ENCODE measurements around the gene KARS1. TPM values are rescaled to one million over a fixed set of nuclear protein-coding genes. Genes with fewer than 3 reads are reported as not detected.

The KARS1 gene
- total RNA-seq, 2 experiments from 2014 or later, result 321 to 325 TPM

DNA sequence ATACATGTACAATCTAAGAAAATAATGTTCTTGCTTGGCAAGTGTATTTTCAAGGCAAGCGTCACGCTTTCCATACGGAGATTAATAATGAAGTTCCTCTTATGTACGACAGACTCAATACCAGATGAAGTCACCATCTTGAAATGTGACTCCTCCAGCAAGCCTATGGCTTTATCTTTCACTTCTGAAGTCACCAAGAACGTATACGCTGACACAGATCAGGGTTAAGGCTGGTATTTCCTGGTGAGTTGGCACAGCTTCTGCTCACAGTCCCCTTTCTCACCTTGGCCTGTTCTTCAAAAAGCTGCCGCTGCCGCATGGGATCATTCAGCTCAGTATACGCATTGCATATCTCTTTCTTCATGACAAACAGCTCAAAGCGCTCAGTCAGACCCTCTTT lies 18.3 kb downstream of the KARS1 start:
- ChIA-PET CTCF (interaction anchor here (1.6 kb wide), 1 partner anchor 111 kb away, joined by 5 read pairs; no protein-coding TSS in a partner anchor), POLR2A (no interaction called here)

DNA sequence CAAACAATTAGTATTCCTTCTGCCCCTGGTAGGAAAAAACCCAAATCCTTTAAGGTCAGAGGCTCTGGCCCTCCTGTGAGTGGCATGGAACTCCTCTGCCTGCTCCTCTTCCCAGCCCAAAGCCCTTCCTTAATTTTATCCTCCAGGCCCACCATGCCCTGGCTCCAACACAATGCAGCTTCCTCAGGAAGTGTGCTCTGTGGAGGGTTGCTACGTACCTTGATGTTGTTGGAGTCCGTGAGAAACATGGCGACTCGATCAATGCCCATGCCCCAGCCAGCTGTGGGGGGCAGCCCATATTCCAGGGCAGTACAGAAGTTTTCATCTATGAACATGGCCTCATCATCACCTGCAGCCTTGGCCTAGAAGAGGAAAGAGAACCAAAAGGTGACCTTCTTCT lies 19.1 kb downstream of the KARS1 start:
- ChIA-PET CTCF (no interaction called here), POLR2A (no interaction called here)

DNA sequence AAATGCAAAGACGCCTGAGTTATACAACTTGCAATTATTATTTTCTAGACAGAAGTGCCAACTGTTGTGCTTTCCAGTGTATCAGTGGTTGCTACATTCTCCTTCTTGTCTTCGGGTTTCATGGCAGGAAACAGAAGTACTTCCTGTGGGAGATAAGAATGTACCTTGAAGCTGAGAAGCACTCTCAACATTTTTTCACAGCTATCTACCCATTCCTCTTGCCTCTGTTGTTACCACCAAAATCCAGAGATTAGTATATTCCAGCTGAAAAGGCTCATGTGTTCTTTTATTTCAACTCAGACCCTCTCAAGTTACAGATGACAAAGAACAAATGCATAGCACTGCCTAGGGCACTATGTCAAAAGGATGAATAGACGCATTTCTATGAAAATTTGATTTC lies 19.6 kb downstream of the KARS1 start:
- POLR2A ChIA-PET, result no interaction called here
- CTCF ChIA-PET, result no interaction called here

DNA sequence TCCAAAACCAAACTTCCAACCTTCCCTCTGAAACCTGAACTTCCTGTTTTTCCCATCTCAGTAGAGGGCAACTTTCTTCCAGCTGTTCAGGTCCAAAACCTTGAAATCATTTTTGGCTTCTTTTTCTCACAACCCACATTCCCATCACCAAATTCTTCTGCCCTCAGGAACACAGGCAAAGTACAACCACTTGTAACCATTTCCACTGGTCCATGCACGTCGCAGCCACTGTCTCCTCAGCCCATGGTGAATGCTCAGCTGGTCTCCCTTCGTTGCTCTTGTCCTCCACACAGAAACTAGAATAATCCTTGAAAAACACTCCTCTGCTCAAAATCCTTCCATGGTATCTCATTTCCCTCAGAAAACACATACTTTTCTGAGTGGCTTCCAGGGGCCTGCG lies 20.7 kb downstream of the KARS1 start:
- ChIA-PET CTCF (no interaction called here), POLR2A (no interaction called here)

DNA sequence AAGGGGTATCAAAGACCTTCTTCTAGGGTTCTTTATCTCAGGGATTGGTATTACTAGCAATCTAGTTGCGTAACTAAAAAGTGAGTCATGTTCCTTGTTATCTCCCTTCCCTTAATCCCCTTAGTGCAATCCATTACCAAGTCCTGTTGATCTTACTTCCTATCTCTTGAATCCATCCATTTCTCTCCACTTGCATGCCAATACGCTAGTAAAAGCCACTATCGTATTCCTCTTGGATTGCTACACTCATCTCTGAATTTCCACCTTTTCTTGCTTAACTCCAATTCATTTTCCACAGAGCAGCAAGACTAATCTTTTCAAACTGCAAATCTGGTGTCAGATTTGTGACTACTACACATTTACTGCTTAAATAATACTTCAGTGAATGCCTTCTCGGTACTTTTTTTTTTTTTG lies 22.5 kb downstream of the KARS1 start:
- CTCF ChIA-PET, result no interaction called here

DNA sequence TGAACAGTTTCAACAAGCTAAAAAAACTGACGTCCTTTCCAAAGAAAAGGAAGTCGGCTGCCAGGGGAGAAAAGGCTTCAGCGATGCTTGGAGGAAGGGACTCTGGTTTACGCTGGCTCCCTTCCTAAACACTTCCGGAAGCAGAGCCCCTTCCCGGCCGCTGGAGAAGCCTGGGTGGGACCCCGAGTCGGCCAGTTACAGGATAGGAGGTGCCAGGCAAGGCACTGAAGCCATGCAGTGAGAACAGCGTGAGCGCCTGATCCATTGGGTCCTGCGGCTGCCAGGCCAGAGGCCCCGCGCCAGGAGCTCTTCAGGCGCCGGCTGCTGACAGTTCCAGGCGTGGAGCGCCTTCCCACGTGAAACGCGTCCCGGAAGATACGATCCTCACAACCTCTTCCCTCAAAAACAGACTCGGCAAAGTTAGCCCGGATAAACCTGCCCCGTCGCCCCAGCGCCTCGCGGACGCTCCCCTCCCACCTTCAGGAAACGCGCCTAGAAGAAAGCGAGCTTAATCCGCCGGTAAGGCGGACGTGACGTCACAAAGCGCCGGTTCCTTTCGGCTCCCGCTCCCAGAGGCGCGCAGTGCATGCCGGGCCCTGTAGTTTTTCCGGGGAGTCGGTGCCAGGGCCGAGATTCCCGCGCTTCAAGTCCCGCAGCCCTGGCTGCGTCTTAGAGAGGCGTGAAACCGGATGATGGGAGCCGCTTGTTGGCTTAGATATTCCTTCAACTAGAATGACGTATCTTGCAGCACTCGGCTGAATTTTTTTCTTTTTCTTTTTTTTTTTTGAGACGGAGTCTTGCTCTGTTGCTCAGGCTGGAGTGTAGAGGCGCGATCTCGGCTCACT lies 24.5 kb downstream of the KARS1 start, which contains the start of gene ADAT1:
Gene ADAT1 (minus strand): TSS at position 521 of the 845 bp plus-strand sequence. CDS start 2,482 bp downstream, outside the sequence.
- POLR2A ChIA-PET, result interaction anchor here (0.6 to 4.6 kb wide), 11 partner anchors 22 to 190 kb away, joined by 3 to 80 read pairs (median 5); partner anchors contain the start of genes GABARAPL2, KARS1, TERF2IP and TMEM231
- CTCF ChIA-PET, result interaction anchor here (0.8 to 2.6 kb wide), 7 partner anchors 16 to 151 kb away, joined by 3 to 20 read pairs (median 4); partner anchors contain the start of genes KARS1 and TERF2IP

More for the DNA sequence above, 22.5 kb downstream of the KARS1 start:
- POLR2A ChIA-PET, result no interaction called here

DNA sequence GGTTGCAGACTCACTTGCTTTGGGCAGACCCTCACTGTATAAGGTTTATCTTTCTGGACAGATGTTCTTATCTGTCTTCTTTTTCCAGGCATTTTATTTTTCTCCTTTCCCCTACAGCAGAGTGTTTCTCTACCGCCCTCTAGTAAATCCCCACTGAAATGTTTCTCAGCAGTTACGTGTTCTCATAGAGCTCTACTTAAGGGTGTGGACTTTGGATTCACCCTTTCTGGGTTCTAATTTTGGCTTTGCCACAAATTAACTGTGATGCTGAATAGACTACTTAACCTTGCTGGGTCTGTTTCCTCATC lies 26.3 kb downstream of the KARS1 start:
- ChIA-PET POLR2A (interaction anchor here (1.0 to 4.6 kb wide), 4 partner anchors 27 to 1569 kb away, joined by 4 to 80 read pairs (median 6); partner anchors contain the start of genes KARS1, TERF2IP and TMEM170A), CTCF (interaction anchor here (1.0 to 2.6 kb wide), 3 partner anchors 27 to 510 kb away, joined by 3 to 20 read pairs (median 4); partner anchors contain the start of genes KARS1 and TERF2IP)

DNA sequence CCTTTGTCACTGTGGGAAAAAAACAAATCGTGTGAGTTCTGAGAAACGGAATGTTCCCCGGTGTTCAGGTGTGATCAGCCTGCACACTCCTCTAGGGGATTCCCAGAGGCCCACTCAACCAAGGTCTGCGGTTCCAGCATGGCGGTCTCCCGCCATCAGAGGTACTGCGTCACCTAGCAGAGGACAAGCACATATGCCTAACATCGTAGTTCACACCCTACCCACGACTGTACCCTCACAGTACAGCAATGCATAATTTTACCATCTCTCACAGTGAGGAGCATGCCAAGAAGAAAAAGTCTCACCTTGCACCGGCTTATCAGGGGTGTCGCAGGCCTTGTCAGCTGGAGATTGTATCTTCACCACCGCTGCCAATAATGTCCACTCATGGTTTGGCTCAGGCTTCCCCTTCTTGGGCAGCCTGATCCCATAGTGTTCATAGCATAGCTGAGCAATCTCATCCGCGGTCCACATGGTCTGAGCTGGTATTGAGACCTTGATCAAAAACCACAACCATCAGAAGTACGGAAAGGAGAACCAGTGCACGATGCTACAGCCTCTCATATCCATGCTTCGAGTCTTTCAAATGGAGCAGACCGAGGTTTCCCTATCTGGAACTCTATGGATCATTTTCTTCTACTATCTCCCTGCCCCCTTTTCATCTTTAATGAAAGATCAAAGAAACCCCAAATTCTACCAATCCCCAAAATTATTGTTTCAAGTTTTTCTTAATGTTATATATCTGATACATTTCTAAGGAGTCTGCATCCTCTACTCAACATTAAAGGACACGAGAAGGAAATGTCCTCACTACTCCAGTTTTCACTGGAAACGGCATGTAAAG lies 26.9 kb downstream of the KARS1 start:
- ChIA-PET POLR2A (interaction anchor here (0.6 to 4.6 kb wide), 4 partner anchors 28 to 187 kb away, joined by 3 to 80 read pairs (median 5); partner anchors contain the start of genes CFDP1, KARS1 and TERF2IP), CTCF (interaction anchor here (0.7 to 1.1 kb wide), 3 partner anchors 52 to 103 kb away, joined by 3 to 4 read pairs (median 3); no protein-coding TSS in a partner anchor)

DNA sequence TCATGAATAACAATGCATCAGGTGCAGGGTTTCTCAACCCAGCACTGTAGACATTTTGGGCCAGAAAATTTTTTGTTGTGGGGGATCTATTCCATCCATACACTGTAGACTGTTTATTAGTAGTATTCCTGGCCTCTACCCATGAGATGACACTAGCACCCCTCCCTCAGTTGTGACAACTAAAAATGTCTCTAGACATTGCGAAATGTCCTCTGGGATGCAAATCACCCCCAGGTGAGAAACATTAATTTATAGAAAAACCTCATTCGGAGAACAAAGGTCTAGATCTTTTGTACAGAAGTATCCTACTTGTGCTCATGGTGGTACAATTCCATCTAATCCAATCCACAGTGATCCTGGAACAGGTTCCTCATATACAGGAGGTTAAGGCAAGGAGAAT lies 28.7 kb downstream of the KARS1 start:
- ChIA-PET CTCF (no interaction called here), POLR2A (interaction anchor here (2.5 kb wide), 1 partner anchor 29 kb away, joined by 11 read pairs; the partner anchor contains the start of genes KARS1 and TERF2IP)

DNA sequence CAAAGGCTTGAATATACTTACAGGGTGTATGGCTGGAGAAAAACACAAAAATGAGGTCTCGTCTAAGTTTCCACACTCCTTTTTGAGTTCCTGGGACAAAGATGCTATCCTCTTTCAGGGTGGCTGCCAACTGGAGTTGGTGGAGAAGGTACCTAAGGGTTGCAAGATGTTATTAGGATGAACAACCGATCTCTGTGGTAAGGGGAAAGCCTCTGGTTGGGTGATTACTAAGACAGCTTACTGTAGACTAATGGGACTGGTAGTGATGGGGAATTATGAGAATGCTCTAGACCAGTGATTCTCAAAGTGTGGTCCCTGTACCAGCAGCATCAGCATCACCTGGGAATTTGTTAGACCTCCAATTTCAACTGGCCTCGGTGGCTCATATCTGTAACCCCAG lies 30.3 kb downstream of the KARS1 start:
- CTCF ChIA-PET, result interaction anchor here (1.0 kb wide), 1 partner anchor 31 kb away, joined by 6 read pairs; the partner anchor contains the start of gene TERF2IP
- POLR2A ChIA-PET, result interaction anchor here (2.5 kb wide), 1 partner anchor 31 kb away, joined by 11 read pairs; the partner anchor contains the start of genes KARS1 and TERF2IP

DNA sequence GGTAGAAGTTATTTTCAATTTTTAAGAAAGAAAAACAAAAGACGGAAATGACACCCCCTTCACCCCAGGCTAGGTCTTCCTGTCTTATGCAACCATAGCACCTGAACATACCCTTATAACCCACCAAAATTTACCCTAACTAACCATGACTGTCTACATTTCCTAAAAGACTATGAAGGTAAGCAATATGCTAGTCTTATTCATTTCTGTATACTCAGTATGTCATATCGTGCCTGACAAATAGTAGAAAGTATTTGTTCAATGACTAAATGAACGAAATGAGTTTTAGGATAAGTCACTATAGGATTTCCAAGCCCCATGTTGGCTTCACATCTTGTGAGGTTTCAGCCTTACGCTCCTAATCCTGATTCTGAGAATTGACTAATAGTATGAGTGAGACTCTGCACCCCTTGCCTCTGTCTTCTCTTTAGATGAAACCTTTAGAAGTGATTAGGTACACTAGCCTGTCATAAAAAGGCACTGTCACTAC lies 30.9 kb downstream of the KARS1 start:
- ChIA-PET CTCF (interaction anchor here (1.8 kb wide), 1 partner anchor 100 kb away, joined by 7 read pairs; no protein-coding TSS in a partner anchor), POLR2A (interaction anchor here (2.5 kb wide), 1 partner anchor 32 kb away, joined by 11 read pairs; the partner anchor contains the start of genes KARS1 and TERF2IP)

DNA sequence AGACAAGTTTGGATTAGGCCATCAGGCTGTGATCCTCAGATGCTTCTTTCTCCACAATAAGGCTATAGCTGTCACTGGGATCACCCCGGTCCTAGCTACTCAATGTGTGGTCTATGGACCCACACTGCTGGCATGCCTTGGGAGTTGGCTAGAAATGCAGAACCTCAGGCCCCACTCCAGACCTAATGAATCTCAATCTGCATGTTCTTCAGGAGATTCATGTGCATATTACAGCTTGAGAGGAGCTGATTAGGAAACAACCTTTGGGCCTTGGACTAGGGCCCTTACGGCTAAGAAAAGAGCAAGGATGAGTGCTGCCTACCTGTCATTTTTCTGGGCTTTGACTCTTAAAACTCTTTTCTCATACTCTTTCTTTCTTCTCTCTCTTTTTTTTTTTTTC lies 31.8 kb downstream of the KARS1 start:
- CTCF ChIA-PET, result interaction anchor here (0.7 to 1.8 kb wide), 3 partner anchors 38 to 99 kb away, joined by 3 to 7 read pairs (median 3); no protein-coding TSS in a partner anchor

DNA sequence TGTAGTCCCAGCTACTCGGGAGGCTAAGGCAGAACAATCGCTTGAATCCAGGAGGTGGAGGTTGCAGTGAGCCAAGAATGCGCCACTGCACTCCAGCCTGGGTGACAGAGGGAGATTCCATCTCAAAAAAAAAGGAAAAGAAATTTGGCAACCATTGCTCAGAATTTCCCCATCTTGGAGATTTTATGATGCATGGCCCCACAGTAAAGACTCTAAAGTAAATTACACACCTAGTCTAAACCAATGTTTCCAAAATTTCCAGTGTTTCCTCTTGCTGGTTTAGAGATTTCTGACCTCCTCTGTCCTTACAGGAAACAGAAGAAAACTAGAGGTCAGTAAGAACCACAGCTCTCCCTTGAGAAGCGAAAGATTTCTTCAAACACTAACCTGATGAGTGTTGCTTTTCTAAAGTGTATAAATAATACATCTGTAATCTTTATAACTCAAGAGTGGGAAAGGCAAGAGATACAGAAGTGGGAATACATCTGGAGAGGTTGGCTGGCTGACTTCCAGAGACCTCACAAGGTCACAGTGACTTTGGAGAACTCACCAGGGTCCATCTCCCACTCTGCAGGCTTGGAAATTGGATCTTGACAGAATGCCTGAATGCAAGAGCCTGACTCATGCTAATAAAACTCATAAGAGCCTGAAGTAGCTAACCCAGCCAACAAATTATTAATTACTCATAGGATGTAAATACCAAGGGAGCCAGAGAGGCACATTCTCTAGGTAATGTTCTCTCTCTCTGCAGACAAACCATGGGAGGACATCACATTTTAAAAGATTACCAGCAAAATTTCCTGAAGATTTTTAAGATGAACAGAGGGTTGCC lies 33.2 kb downstream of the KARS1 start:
- POLR2A ChIA-PET, result interaction anchor here (0.6 to 1.2 kb wide), 2 partner anchors 8 to 33 kb away, joined by 3 read pairs; no protein-coding TSS in a partner anchor
- CTCF ChIA-PET, result interaction anchor here (1.2 kb wide), 1 partner anchor 51 kb away, joined by 3 read pairs; no protein-coding TSS in a partner anchor

More for the DNA sequence above, 31.8 kb downstream of the KARS1 start:
- POLR2A ChIA-PET, result interaction anchor here (0.8 to 1.2 kb wide), 2 partner anchors 9 to 15 kb away, joined by 3 read pairs; no protein-coding TSS in a partner anchor

DNA sequence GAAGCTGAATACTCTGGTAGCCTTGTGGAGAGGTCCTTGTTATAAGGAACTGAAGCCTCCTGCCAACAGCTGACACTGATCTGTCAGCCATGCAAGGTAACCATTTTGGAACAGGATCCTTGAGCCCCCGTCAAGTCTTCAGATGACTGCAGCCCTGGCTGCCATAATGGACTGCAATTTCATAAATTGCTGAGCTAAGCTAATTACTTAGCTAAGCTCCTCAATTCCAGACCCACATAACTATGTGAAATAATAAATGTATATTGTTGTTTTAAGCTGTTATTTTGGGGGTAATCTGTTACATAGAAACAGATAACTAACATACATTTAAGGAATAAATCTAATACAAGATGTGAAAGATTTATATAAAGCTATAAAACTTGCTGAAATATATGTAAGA lies 41.0 kb downstream of the KARS1 start:
- CTCF ChIA-PET, result interaction anchor here (1.1 kb wide), 1 partner anchor 16 kb away, joined by 3 read pairs; the partner anchor contains the start of gene ADAT1
- POLR2A ChIA-PET, result interaction anchor here (0.6 to 0.9 kb wide), 2 partner anchors 9 to 12 kb away, joined by 3 to 4 read pairs; no protein-coding TSS in a partner anchor

DNA sequence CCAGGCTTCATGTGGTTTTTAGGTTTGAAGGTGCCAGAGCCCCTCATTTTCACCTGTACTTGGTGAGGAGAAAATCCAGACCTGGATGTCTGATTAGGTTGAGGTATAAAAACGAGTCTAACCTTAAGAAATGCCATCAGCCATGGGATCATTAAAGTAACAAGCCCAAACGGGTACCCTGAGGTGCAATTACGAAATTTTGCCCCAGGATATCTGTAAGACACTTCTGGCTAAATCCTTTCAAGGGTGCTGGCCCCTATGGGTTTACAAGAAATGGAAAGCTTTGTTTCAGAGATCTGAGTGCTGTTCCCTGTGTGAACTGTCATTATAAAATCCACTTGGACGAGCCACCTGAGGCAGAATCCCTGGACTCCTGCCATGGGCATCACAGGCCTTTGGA lies 44.2 kb downstream of the KARS1 start:
- ChIA-PET POLR2A (no interaction called here), CTCF (no interaction called here)

DNA sequence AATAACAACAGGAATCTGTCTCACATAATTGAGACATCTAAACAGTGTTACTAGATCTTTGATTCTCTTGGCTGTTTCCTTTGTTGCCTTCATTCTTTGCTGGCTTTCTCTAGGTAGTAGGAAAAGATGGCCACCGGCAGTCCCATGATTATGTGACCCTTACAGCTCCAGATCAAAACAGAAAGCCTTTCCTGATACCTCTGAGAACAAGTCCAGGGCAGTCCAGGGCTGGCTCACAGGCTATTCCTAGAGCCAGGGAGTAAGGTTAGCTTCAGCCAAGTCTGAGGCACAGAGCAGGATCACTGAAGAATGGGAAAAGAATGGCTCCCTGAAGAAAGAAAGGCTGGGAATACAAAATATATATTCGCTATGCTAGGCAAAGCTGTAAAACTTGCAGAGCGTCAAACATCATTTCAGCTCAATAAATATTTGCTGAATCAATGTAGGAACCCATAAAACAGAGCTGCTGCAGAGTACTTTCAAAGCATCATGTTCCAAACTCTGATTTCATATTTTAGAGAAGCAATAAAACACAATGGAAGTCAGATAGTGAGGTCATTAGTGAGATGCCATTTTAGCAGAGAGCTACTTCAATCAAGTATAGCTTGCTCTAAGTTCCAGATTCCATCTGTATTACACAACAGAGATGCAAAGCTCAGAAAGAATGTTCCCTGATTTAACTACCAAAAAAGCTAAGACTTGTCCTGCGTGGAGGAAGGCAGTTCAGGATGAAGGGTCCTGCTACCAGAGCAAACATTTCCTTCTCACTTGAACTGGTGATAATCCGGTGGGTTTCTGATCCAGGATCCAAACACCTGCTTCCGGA lies 47.8 kb downstream of the KARS1 start:
- POLR2A ChIA-PET, result interaction anchor here (0.8 kb wide), 1 partner anchor 16 kb away, joined by 3 read pairs; no protein-coding TSS in a partner anchor
- CTCF ChIA-PET, result interaction anchor here (0.7 kb wide), 1 partner anchor 836 kb away, joined by 5 read pairs; no protein-coding TSS in a partner anchor

Measured in activated CD8-positive, alpha-beta memory T cell treated with anti-CD3 and anti-CD28 coated beads for 36 hours (primary cell).